ENCODE measurements around the gene TIGD3. TPM values are rescaled to one million over a fixed set of nuclear protein-coding genes. Genes with fewer than 3 reads are reported as not detected.

TIGD3 gene
- polyA plus RNA-seq, 3 donors = 0.62 to 0.69 (median 0.64) TPM

GRCh38 chr11:65401803-65402248, 47.3 kb downstream of the TIGD3 start:
- no peak for DNase-seq (ENCODE audit: low read depth in 3 of 3, low spot score in 2 of 3)

- DNase-seq (ENCODE audit: low read depth in 3 of 3, low spot score in 2 of 3) = no peak
Observed at GRCh38 chr11:65402790-65403189, 48.2 kb downstream of the TIGD3 start.

GRCh38 chr11:65403607-65404121, 49.1 kb downstream of the TIGD3 start:
- no peak for DNase-seq (ENCODE audit: low read depth in 3 of 3, low spot score in 2 of 3)

- no peak for DNase-seq (ENCODE audit: low read depth in 3 of 3, low spot score in 2 of 3)
Observed at GRCh38 chr11:65404210-65404609, 49.7 kb downstream of the TIGD3 start.

- no peak for DNase-seq (ENCODE audit: low read depth in 3 of 3, low spot score in 2 of 3)
Observed at GRCh38 chr11:65404638-65405339, 50.2 kb downstream of the TIGD3 start.

Other genes starting within 250 kb of the TIGD3 start
- gene TM7SF2, start 242.9 kb upstream of the TIGD3 start, polyA plus RNA-seq (ENCODE audit: insufficient read length in 3 of 3) = 10 to 100 TPM; 68.6 to 89.4 (median 70.8) TPM
- 1 to 10 TPM; 4.6 to 6.0 (median 5.0) TPM for gene ZNHIT2, start 237.1 kb upstream of the TIGD3 start, polyA plus RNA-seq (ENCODE audit: insufficient read length in 3 of 3)
- 100 to 1,000 TPM; 585 to 654 (median 621) TPM for gene FAU, start 232.6 kb upstream of the TIGD3 start, polyA plus RNA-seq (ENCODE audit: insufficient read length in 3 of 3)
- gene MRPL49, start 232.4 kb upstream of the TIGD3 start, polyA plus RNA-seq (ENCODE audit: insufficient read length in 3 of 3) = 10 to 100 TPM; 58.6 to 62.2 (median 59.5) TPM
- 10 to 100 TPM; 44.8 to 46.9 (median 45.6) TPM for gene SYVN1, start 220.2 kb upstream of the TIGD3 start, polyA plus RNA-seq (ENCODE audit: insufficient read length in 3 of 3)
- gene SPDYC, start 184.5 kb upstream of the TIGD3 start, polyA plus RNA-seq (ENCODE audit: insufficient read length in 3 of 3) = not detected
- 100 to 1,000 TPM in 1 of 3 donors, 10 to 100 TPM in 2; 73.4 to 102 (median 83.1) TPM for gene CAPN1, start 172.8 kb upstream of the TIGD3 start, polyA plus RNA-seq (ENCODE audit: insufficient read length in 3 of 3)
- gene POLA2, start 92.8 kb upstream of the TIGD3 start, polyA plus RNA-seq (ENCODE audit: insufficient read length in 3 of 3) = 10 to 100 TPM; 24.3 to 28.2 (median 25.6) TPM
- 10 to 100 TPM in 1 of 3 donors, 1 to 10 TPM in 2; 6.3 to 10.1 (median 6.5) TPM for gene CDC42EP2, start 39.9 kb upstream of the TIGD3 start, polyA plus RNA-seq (ENCODE audit: insufficient read length in 3 of 3)
- gene DPF2, start 20.9 kb upstream of the TIGD3 start, polyA plus RNA-seq (ENCODE audit: insufficient read length in 3 of 3) = 10 to 100 TPM; 76.7 to 88.5 (median 81.3) TPM
- 1 to 10 TPM; 5.0 to 6.0 (median 5.2) TPM for gene SLC25A45, start 27.9 kb downstream of the TIGD3 start, polyA plus RNA-seq (ENCODE audit: insufficient read length in 3 of 3)
- 10 to 100 TPM; 15.5 to 17.8 (median 15.6) TPM for gene FRMD8, start 31.9 kb downstream of the TIGD3 start, polyA plus RNA-seq (ENCODE audit: insufficient read length in 3 of 3)
- gene NEAT1, start 68.0 kb downstream of the TIGD3 start, polyA plus RNA-seq (ENCODE audit: insufficient read length in 3 of 3) = 100 to 1,000 TPM in 2 of 3 donors, 10 to 100 TPM in 1; 98.2 to 228 (median 107) TPM
- 1,000 to 10,000 TPM in 1 of 3 donors, 100 to 1,000 TPM in 2; 444 to 1,042 (median 635) TPM for gene MALAT1, start 144.3 kb downstream of the TIGD3 start, polyA plus RNA-seq (ENCODE audit: insufficient read length in 3 of 3)
- gene SCYL1, start 170.3 kb downstream of the TIGD3 start, polyA plus RNA-seq (ENCODE audit: insufficient read length in 3 of 3) = 10 to 100 TPM; 60.9 to 68.7 (median 65.3) TPM
- gene LTBP3, start 203.6 kb downstream of the TIGD3 start, polyA plus RNA-seq (ENCODE audit: insufficient read length in 3 of 3) = 100 to 1,000 TPM in 1 of 3 donors, 10 to 100 TPM in 2; 88.3 to 101 (median 89.4) TPM
- 10 to 100 TPM; 42.9 to 49.8 (median 43.2) TPM for gene ZNRD2, start 215.7 kb downstream of the TIGD3 start, polyA plus RNA-seq (ENCODE audit: insufficient read length in 3 of 3)
- gene FAM89B, start 217.8 kb downstream of the TIGD3 start, polyA plus RNA-seq (ENCODE audit: insufficient read length in 3 of 3) = 10 to 100 TPM; 15.8 to 22.8 (median 21.7) TPM
- gene EHBP1L1, start 221.3 kb downstream of the TIGD3 start, polyA plus RNA-seq (ENCODE audit: insufficient read length in 3 of 3) = 10 to 100 TPM in 2 of 3 donors, 1 to 10 TPM in 1; 9.4 to 12.3 (median 11.0) TPM
- gene KCNK7, start 241.0 kb downstream of the TIGD3 start, polyA plus RNA-seq (ENCODE audit: insufficient read length in 3 of 3) = under 1 TPM in 1 of 3 donors, not detected in 2; 0.21 TPM